GM19372 (cell line): ENCODE results near the gene FADS6.
"Not testable (repeated sequence)": the region's sequence is repeated elsewhere in the genome, so short reads cannot be mapped to it uniquely, and the experiment has no call there.

Source experiments
- ATAC-seq: cut with Tn5 transposase; IDR thresholded peaks from one replicate; pipeline ENCODE4 v1.9.1; 2021; ENCODE audit warnings: mild to moderate bottlenecking, low read depth, moderate library complexity; ENCODE audit not compliant: unreplicated experiment

The FADS6 gene

GRCh38 chr17:74921026-74921681 lies 27.7 kb upstream of the FADS6 start:
- ATAC-seq: no peak

GRCh38 chr17:74920642-74921025 lies 27.2 kb upstream of the FADS6 start:
- no peak for ATAC-seq

GRCh38 chr17:74920306-74920620 lies 26.8 kb upstream of the FADS6 start:
- no peak for ATAC-seq

GRCh38 chr17:74919440-74920305 lies 26.2 kb upstream of the FADS6 start:
- no peak for ATAC-seq

GRCh38 chr17:74918906-74919305 lies 25.5 kb upstream of the FADS6 start:
- no peak for ATAC-seq

GRCh38 chr17:74917430-74917829 lies 24.0 kb upstream of the FADS6 start:
- no peak for ATAC-seq

GRCh38 chr17:74916851-74917199 lies 23.4 kb upstream of the FADS6 start:
- ATAC-seq: no peak

GRCh38 chr17:74916136-74916850 lies 22.9 kb upstream of the FADS6 start:
- no peak for ATAC-seq

- not testable (repeated sequence) for ATAC-seq
Measured at GRCh38 chr17:74911423-74911822, 18.0 kb upstream of the FADS6 start.

- ATAC-seq: not testable (repeated sequence)
Measured at GRCh38 chr17:74909097-74909496, 15.7 kb upstream of the FADS6 start.

GRCh38 chr17:74907012-74907411 lies 13.6 kb upstream of the FADS6 start:
- ATAC-seq: no peak

- not testable (repeated sequence) for ATAC-seq
Measured at GRCh38 chr17:74906214-74906793, 12.9 kb upstream of the FADS6 start.

- no peak for ATAC-seq
Measured at GRCh38 chr17:74904687-74905409, 11.4 kb upstream of the FADS6 start.

GRCh38 chr17:74903671-74904070 lies 10.2 kb upstream of the FADS6 start:
- no peak for ATAC-seq

- no peak for ATAC-seq
Measured at GRCh38 chr17:74903034-74903433, 9.6 kb upstream of the FADS6 start.

- ATAC-seq: no peak
Measured at GRCh38 chr17:74901353-74902135, 8.1 kb upstream of the FADS6 start.

- no peak for ATAC-seq
Measured at GRCh38 chr17:74900208-74900607, 6.8 kb upstream of the FADS6 start.

- ATAC-seq: no peak
Measured at GRCh38 chr17:74898376-74898946, 5.0 kb upstream of the FADS6 start.

GRCh38 chr17:74893936-74894671 lies 671 bp upstream of the FADS6 start:
- ATAC-seq: no peak
